Neural progenitor cell (in vitro differentiated cells): ENCODE results near the gene SLC27A5. TPM values are rescaled to one million over a fixed set of nuclear protein-coding genes. Genes with fewer than 3 reads are reported as not detected.

Source experiments
- DNase-seq: peaks from one replicate; pipeline ENCODE4 v3.0.0-alpha.2; 2016; ENCODE audit warnings: low spot score
- H2AFZ ChIP-seq: fragments of 200-600 bp; sonication (generic); replicated peaks from 2 replicates; pipeline ENCODE4 v1.6.1; 2016; ENCODE audit warnings: antibody characterized with exemption
- H3F3A ChIP-seq: fragments of 200-600 bp; sonication (generic); 2 replicates; pipeline ENCODE4 v1.6.1; 2016; ENCODE audit warnings: antibody characterized with exemption, low read depth
- H3K27ac ChIP-seq: fragments of 200-600 bp; sonication (generic); 2 replicates; pipeline ENCODE4 v1.5.1; 2016; ENCODE audit warnings: mild to moderate bottlenecking
- H3K27me3 ChIP-seq: fragments of 200-600 bp; sonication (generic); 2 replicates; pipeline ENCODE4 v1.6.1; 2016; ENCODE audit warnings: mild to moderate bottlenecking, moderate library complexity
- H3K36me3 ChIP-seq: fragments of 200-600 bp; sonication (generic); 2 replicates; pipeline ENCODE4 v1.5.1; 2016
- H3K4me1 ChIP-seq: fragments of 200-600 bp; sonication (generic); 2 replicates; pipeline ENCODE4 v1.6.1; 2016; ENCODE audit warnings: mixed run types
- H3K4me2 ChIP-seq: fragments of 200-600 bp; sonication (generic); 2 replicates; pipeline ENCODE4 v1.6.1; 2016
- H3K4me3 ChIP-seq: fragments of 200-600 bp; sonication (generic); 2 replicates; pipeline ENCODE4 v1.5.1; 2016
- H3K79me2 ChIP-seq: fragments of 200-600 bp; sonication (generic); 2 replicates; pipeline ENCODE4 v1.6.1; 2016; ENCODE audit warnings: low read depth
- H3K9ac ChIP-seq: fragments of 200-600 bp; sonication (generic); 2 replicates; pipeline ENCODE4 v1.6.1; 2016
- H3K9me3 ChIP-seq: fragments of 200-600 bp; sonication (generic); 2 replicates; pipeline ENCODE4 v1.5.1; 2016; ENCODE audit warnings: low read depth
- H4K20me1 ChIP-seq: fragments of 200-600 bp; sonication (generic); 2 replicates; pipeline ENCODE4 v1.6.1; 2016; ENCODE audit warnings: low read depth
- H3K27ac Mint-ChIP-seq: 3 replicates; pipeline ENCODE4 v1.8.0; 2021; ENCODE audit warnings: mixed read lengths
- H3K27me3 Mint-ChIP-seq: 2 replicates; pipeline ENCODE4 v1.8.0; 2022; ENCODE audit warnings: low read depth, mild to moderate bottlenecking, inconsistent platforms, moderate library complexity, mixed read lengths; ENCODE audit not compliant: insufficient read depth
- H3K36me3 Mint-ChIP-seq: 3 replicates; pipeline ENCODE4 v1.8.0; 2021; ENCODE audit warnings: mixed read lengths
- H3K4me1 Mint-ChIP-seq: 3 replicates; pipeline ENCODE4 v1.8.0; 2021; ENCODE audit warnings: mixed read lengths
- H3K4me3 Mint-ChIP-seq: 3 replicates; pipeline ENCODE4 v1.8.0; 2021; ENCODE audit warnings: mild to moderate bottlenecking, moderate library complexity, mixed read lengths
- H3K9me3 Mint-ChIP-seq: 3 replicates; pipeline ENCODE4 v1.8.0; 2020; ENCODE audit warnings: mixed read lengths
- EZH2 ChIP-seq: fragments of 200-600 bp; sonication (generic); IDR thresholded peaks from 2 replicates; pipeline ENCODE4 v1.6.1; 2017; ENCODE audit warnings: antibody characterized with exemption, mild to moderate bottlenecking, moderate library complexity
- EZH2phosphoT487 ChIP-seq: fragments of 200-600 bp; sonication (generic); IDR thresholded peaks from 2 replicates; pipeline ENCODE4 v1.6.1; 2017; ENCODE audit warnings: antibody characterized with exemption
- total RNA-seq: library from RNA; depleted of rRNA; stranded (reverse); fragments of >200 nt; gene quantifications from 2 replicates; pipeline ENCODE4 v1.2.3, GENCODE V29; 2015; ENCODE audit warnings: low replicate concordance
- TF ChIP-seq, protein P1 (sequence below): fragments of 200-600 bp; sonication (generic); IDR thresholded peaks from 2 replicates; pipeline ENCODE4 v1.5.1; 2017; ENCODE audit warnings: antibody characterized with exemption, mild to moderate bottlenecking

SLC27A5 gene
- total RNA-seq, 1 donor from 2014 or later: 17.1 TPM

DNA sequence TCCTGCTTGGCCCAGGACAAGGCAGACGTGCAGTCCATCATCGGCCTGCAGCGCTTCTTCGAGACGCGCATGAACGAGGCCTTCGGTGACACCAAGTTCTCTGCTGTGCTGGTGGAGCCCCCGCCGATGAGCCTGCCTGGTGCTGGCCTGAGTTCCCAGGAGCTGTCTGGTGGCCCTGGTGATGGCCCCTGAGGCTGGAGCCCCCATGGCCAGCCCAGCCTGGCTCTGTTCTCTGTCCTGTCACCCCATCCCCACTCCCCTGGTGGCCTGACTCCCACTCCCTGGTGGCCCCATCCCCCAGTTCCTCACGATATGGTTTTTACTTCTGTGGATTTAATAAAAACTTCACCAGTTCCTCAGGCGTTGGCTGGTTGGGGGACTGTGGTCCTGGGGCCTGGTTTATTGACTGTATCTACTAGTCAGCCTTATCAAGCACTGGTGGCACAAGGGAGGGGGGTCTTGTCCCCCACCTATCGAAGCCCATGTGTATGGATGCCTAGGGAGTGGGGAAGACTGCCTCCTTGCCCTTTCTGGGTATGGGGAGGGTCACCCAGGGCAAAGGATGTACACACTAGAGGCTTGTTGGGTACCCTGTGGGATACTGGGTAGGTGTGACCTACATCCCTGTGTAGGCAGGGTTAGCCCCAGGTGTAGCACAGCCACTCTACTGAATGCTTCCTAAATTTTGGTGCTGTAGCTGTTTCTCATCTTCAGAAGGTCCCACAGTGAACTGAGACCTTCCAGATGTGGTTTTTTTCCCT lies 38.8 kb upstream of the SLC27A5 start:
- no peaks in the 10 kb centered on the region for H3K27me3 ChIP-seq
- H2AFZ ChIP-seq: no peak overlapping the region
- Mint-ChIP-seq H3K4me3 (peak overlapping the region; percentile 44), H3K4me1 (peaks cover 35% of the 10 kb centered on the region), H3K27ac (no peak overlapping the region), H3K9me3 (no peaks in the 10 kb centered on the region), H3K36me3 (peaks cover 39% of the 10 kb centered on the region), H3K27me3 (peaks cover 25% of the 10 kb centered on the region)
- H3K27ac ChIP-seq: no peak overlapping the region
- TF ChIP-seq EZH2: no peak
- no peak for TF ChIP-seq EZH2phosphoT487
- TF ChIP-seq, protein P1, sequence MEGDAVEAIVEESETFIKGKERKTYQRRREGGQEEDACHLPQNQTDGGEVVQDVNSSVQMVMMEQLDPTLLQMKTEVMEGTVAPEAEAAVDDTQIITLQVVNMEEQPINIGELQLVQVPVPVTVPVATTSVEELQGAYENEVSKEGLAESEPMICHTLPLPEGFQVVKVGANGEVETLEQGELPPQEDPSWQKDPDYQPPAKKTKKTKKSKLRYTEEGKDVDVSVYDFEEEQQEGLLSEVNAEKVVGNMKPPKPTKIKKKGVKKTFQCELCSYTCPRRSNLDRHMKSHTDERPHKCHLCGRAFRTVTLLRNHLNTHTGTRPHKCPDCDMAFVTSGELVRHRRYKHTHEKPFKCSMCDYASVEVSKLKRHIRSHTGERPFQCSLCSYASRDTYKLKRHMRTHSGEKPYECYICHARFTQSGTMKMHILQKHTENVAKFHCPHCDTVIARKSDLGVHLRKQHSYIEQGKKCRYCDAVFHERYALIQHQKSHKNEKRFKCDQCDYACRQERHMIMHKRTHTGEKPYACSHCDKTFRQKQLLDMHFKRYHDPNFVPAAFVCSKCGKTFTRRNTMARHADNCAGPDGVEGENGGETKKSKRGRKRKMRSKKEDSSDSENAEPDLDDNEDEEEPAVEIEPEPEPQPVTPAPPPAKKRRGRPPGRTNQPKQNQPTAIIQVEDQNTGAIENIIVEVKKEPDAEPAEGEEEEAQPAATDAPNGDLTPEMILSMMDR: no peak
- no peak overlapping the region for H3K9ac ChIP-seq
- no peak for DNase-seq
- H3F3A ChIP-seq: peaks cover 96% of the 10 kb centered on the region
- H3K4me1 ChIP-seq: peaks cover 22% of the 10 kb centered on the region
- H4K20me1 ChIP-seq: peaks cover 60% of the 10 kb centered on the region
- no peaks in the 10 kb centered on the region for H3K36me3 ChIP-seq
- H3K4me3 ChIP-seq: no peak overlapping the region
- H3K9me3 ChIP-seq: no peaks in the 10 kb centered on the region
- H3K79me2 ChIP-seq: peaks cover 57% of the 10 kb centered on the region
- no peak overlapping the region for H3K4me2 ChIP-seq

- peaks cover 43% of the 10 kb centered on the region for H3K36me3 Mint-ChIP-seq
- peaks cover 18% of the 10 kb centered on the region for H3K27me3 Mint-ChIP-seq
- peaks cover 65% of the 10 kb centered on the region for H3K79me2 ChIP-seq
- TF ChIP-seq, protein P1: no peak
- TF ChIP-seq EZH2phosphoT487 (no peak), EZH2 (no peak)
- no peak overlapping the region for H3K27ac ChIP-seq
- peak overlapping the region; percentile 68 for H3K4me3 Mint-ChIP-seq
- H3K4me3 ChIP-seq: no peak overlapping the region
- peaks cover 92% of the 10 kb centered on the region for H3F3A ChIP-seq
- H3K36me3 ChIP-seq: no peaks in the 10 kb centered on the region
- H3K4me2 ChIP-seq: no peak overlapping the region
- H3K4me1 Mint-ChIP-seq: peaks cover 30% of the 10 kb centered on the region
- no peaks in the 10 kb centered on the region for H3K27me3 ChIP-seq
- H3K9me3 ChIP-seq: no peaks in the 10 kb centered on the region
- no peak overlapping the region for H2AFZ ChIP-seq
- DNase-seq: no peak
- H4K20me1 ChIP-seq: peaks cover 68% of the 10 kb centered on the region
- H3K9ac ChIP-seq: no peak overlapping the region
- H3K9me3 Mint-ChIP-seq: no peaks in the 10 kb centered on the region
- H3K27ac Mint-ChIP-seq: no peak overlapping the region
- H3K4me1 ChIP-seq: peaks cover 19% of the 10 kb centered on the region
Measured at GRCh38 chr19:58549664-58550361, 38.0 kb upstream of the SLC27A5 start.

DNA sequence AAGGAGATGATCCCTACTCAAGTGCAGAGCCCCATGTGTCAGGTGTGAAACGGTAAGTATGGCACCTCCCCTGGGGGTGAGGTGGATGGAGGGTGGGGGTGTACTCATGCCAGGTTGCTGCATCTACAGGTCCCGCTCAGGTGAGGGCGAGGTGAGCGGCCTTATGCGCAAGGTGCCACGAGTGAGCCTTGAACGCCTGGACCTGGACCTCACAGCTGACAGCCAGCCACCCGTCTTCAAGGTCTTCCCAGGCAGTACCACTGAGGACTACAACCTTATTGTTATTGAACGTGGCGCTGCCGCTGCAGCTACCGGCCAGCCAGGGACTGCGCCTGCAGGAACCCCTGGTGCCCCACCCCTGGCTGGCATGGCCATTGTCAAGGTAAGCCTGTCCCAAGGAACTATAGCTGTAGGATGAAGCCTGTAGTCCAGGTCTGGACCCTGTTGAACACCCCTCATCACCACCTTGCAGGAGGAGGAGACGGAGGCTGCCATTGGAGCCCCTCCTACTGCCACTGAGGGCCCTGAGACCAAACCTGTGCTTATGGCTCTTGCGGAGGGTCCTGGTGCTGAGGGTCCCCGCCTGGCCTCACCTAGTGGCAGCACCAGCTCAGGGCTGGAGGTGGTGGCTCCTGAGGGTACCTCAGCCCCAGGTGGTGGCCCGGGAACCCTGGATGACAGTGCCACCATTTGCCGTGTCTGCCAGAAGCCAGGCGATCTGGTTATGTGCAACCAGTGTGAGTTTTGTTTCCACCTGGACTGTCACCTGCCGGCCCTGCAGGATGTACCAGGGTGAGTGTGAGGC lies 37.3 kb upstream of the SLC27A5 start:
- no peak for DNase-seq
- Mint-ChIP-seq H3K36me3 (peaks cover 41% of the 10 kb centered on the region), H3K4me3 (no peak overlapping the region), H3K9me3 (no peaks in the 10 kb centered on the region), H3K27ac (no peak overlapping the region), H3K27me3 (peaks cover 17% of the 10 kb centered on the region), H3K4me1 (peaks cover 24% of the 10 kb centered on the region)
- peaks cover 84% of the 10 kb centered on the region for H3F3A ChIP-seq
- H3K36me3 ChIP-seq: no peaks in the 10 kb centered on the region
- no peak for TF ChIP-seq EZH2
- no peak for TF ChIP-seq EZH2phosphoT487
- TF ChIP-seq, protein P1: no peak
- peaks cover 18% of the 10 kb centered on the region for H3K4me1 ChIP-seq
- no peak overlapping the region for H3K27ac ChIP-seq
- H3K4me3 ChIP-seq: no peak overlapping the region
- H3K4me2 ChIP-seq: no peak overlapping the region
- no peak overlapping the region for H2AFZ ChIP-seq
- no peak overlapping the region for H3K9ac ChIP-seq
- no peaks in the 10 kb centered on the region for H3K9me3 ChIP-seq
- peaks cover 61% of the 10 kb centered on the region for H3K79me2 ChIP-seq
- no peaks in the 10 kb centered on the region for H3K27me3 ChIP-seq
- H4K20me1 ChIP-seq: peaks cover 69% of the 10 kb centered on the region
